ENCODE data around the gene KCNE4. TPM values are rescaled to one million over a fixed set of nuclear protein-coding genes. Genes with fewer than 3 reads are reported as not detected.

Gene KCNE4
- total RNA-seq, 6 experiments from 2014 or later, result 0.17 to 1.2 (median 1.1) TPM

GRCh38 chr2:223029287-223029686 lies 22.7 kb upstream of the KCNE4 start:
- WGBS (ENCODE audit: insufficient coverage, low coverage, low lambda C conversion rate, missing lambda C conversion rate), result 33% methylated on average over 2 of the region's 3 CpGs
- H3K4me1 ChIP-seq, result no peaks in the 10 kb centered on the region
- H3K4me3 ChIP-seq, result no peak overlapping the region
- no peak for ATAC-seq
- no peak for TF ChIP-seq POLR2A (IDR thresholded peaks at IDR 0.05)
- TF ChIP-seq, protein P1, sequence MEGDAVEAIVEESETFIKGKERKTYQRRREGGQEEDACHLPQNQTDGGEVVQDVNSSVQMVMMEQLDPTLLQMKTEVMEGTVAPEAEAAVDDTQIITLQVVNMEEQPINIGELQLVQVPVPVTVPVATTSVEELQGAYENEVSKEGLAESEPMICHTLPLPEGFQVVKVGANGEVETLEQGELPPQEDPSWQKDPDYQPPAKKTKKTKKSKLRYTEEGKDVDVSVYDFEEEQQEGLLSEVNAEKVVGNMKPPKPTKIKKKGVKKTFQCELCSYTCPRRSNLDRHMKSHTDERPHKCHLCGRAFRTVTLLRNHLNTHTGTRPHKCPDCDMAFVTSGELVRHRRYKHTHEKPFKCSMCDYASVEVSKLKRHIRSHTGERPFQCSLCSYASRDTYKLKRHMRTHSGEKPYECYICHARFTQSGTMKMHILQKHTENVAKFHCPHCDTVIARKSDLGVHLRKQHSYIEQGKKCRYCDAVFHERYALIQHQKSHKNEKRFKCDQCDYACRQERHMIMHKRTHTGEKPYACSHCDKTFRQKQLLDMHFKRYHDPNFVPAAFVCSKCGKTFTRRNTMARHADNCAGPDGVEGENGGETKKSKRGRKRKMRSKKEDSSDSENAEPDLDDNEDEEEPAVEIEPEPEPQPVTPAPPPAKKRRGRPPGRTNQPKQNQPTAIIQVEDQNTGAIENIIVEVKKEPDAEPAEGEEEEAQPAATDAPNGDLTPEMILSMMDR (IDR thresholded peaks at IDR 0.05), result no peak
- no peaks in the 10 kb centered on the region for H3K9me3 ChIP-seq
- H3K27me3 ChIP-seq, result no peaks in the 10 kb centered on the region
- no peak for DNase-seq
- intact Hi-C loops (cut with DNase I), result no loop called here
- H3K36me3 ChIP-seq, result no peaks in the 10 kb centered on the region
- no peak overlapping the region for H3K27ac ChIP-seq

GRCh38 chr2:223032187-223033142 lies 19.5 kb upstream of the KCNE4 start:
- DNase-seq, result no peak
- 51% methylated on average over 7 of the region's 8 CpGs for WGBS (ENCODE audit: insufficient coverage, low coverage, low lambda C conversion rate, missing lambda C conversion rate)
- H3K27ac ChIP-seq, result no peak overlapping the region
- no peaks in the 10 kb centered on the region for H3K9me3 ChIP-seq
- no peak overlapping the region for H3K4me3 ChIP-seq
- H3K36me3 ChIP-seq, result no peaks in the 10 kb centered on the region
- intact Hi-C loops (cut with DNase I), result no loop called here
- H3K27me3 ChIP-seq, result no peaks in the 10 kb centered on the region
- H3K4me1 ChIP-seq, result no peaks in the 10 kb centered on the region
- ATAC-seq, result no peak
- no peak for TF ChIP-seq POLR2A (IDR thresholded peaks at IDR 0.05)
- TF ChIP-seq, protein P1 (IDR thresholded peaks at IDR 0.05), result no peak

DNA sequence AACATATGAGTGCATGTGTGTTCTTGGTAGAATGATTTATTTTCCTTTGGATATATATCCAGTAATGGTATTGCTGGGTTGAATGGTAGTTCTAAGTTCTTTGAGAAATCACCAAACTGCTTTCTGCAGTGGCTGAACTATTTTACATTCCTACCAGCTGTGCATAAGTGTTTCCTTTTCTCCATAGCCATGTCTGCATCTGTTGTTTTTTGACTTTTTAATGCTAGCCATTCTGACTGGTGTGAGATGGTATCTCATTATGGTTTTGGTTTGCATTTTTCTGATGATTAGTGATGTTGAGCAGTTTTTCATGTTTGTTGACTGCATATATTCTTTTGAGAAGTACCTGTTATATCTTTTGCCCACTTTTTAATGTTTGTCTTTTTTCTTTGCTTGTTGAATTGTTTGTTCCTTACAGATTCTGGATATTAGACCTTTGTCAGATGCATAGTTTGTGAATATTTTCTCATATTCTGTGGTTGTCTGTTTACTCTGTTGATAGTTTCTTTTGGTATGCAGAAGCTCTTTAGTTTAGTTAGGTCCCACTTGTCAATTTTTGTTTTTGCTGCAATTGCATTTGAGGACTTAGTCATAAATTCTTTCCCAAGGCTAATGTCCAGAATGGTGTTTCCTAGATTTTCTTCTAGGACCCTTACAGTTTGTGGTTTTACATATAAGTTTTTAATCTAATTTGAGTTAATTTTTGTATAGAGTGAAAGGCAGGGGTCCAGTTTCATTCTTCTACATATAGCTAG lies 17.6 kb upstream of the KCNE4 start:
- no peak for TF ChIP-seq POLR2A (IDR thresholded peaks at IDR 0.05)
- Histone ChIP-seq H3K9me3 (no peaks in the 10 kb centered on the region), H3K36me3 (no peaks in the 10 kb centered on the region), H3K4me3 (no peak overlapping the region), H3K4me1 (no peaks in the 10 kb centered on the region), H3K27ac (no peak overlapping the region), H3K27me3 (no peaks in the 10 kb centered on the region)
- ATAC-seq (no peak), DNase-seq (no peak)
- intact Hi-C loops (cut with DNase I), result no loop called here

- Histone ChIP-seq H3K36me3 (no peaks in the 10 kb centered on the region), H3K4me3 (no peak overlapping the region), H3K4me1 (no peaks in the 10 kb centered on the region), H3K27me3 (no peaks in the 10 kb centered on the region), H3K9me3 (no peaks in the 10 kb centered on the region), H3K27ac (no peak overlapping the region)
- ATAC-seq (no peak), DNase-seq (no peak)
- intact Hi-C loops (cut with DNase I), result no loop called here
- 52% methylated on average over 3 of the region's 3 CpGs for WGBS (ENCODE audit: insufficient coverage, low coverage, low lambda C conversion rate, missing lambda C conversion rate)
- no peak for TF ChIP-seq POLR2A (IDR thresholded peaks at IDR 0.05)
- TF ChIP-seq, protein P1 (IDR thresholded peaks at IDR 0.05), result no peak
Observed at GRCh38 chr2:223036790-223037444, 15.1 kb upstream of the KCNE4 start.

Data from right lobe of liver (tissue), 6 donors.